ENCODE measurements around the gene CAPN13.
A peak's percentile ranks its signal among the peaks of the same experiment; 100 is the strongest.

- TF ChIP-seq POLR2A (IDR thresholded peaks at IDR 0.05; ENCODE audit: low read depth) = no peak
- peak in 1 of 3 experiments; percentile 6 for TF ChIP-seq CTCF (IDR thresholded peaks at IDR 0.05)
- TF ChIP-seq EP300 (IDR thresholded peaks at IDR 0.05) = no peak
These were observed 112.8 kb downstream of the CAPN13 start for GRCh38 chr2:30694286-30695055.

Measured in esophagus muscularis mucosa (tissue), 4 donors.